ENCODE measurements around the gene POLE. TPM values are rescaled to one million over a fixed set of nuclear protein-coding genes. Genes with fewer than 3 reads are reported as not detected.

Gene POLE
- total RNA-seq, 1 experiment from 2014 or later = 96.1 TPM

GRCh38 chr12:132588821-132589669, 98.1 kb downstream of the POLE start:
- Histone ChIP-seq H3K9me3 (ENCODE audit: low read length) (no peaks in the 10 kb centered on the region), H3K4me1 (ENCODE audit: insufficient read depth, low read length) (peaks cover 6% of the 10 kb centered on the region), H2AFZ (ENCODE audit: low read length) (no peak overlapping the region), H3K9me2 (replicated peaks; ENCODE audit: low read length) (no peaks in the 10 kb centered on the region), H3K4me2 (ENCODE audit: low read length) (no peak overlapping the region), H3K36me3 (ENCODE audit: low read depth, low read length) (no peaks in the 10 kb centered on the region), H4K20me1 (ENCODE audit: low read length) (no peaks in the 10 kb centered on the region), H3K27me3 (ENCODE audit: low read length) (no peaks in the 10 kb centered on the region), H3F3A (ENCODE audit: low read length, unreplicated experiment) (no peaks in the 10 kb centered on the region), H3K9ac (ENCODE audit: low read length) (no peak overlapping the region), H3K4me3 (ENCODE audit: low read length) (no peak overlapping the region), H3K27ac (ENCODE audit: low read length) (no peak overlapping the region), H3K79me2 (ENCODE audit: low read length) (no peaks in the 10 kb centered on the region)
- TF ChIP-seq EZH2phosphoT487 (IDR thresholded peaks at IDR 0.05; ENCODE audit: borderline replicate concordance, low read length) (no peak), EZH2 (IDR thresholded peaks at IDR 0.05; ENCODE audit: low read length, unreplicated experiment) (no peak), CTCF (conservative IDR thresholded peaks at IDR 0.05; ENCODE audit: low read depth, low read length) (no peak)
- CTCF ChIA-PET = no interaction called here
- no peak for ATAC-seq
- no peak for DNase-seq
- POLR2A ChIA-PET (ENCODE audit: unreplicated experiment) = no interaction called here
- no TSS peak for BruUV-seq (replicated peaks)
- intact Hi-C loops (cut with micrococcal nuclease) = no loop called here

GRCh38 chr12:132588319-132588718, 98.8 kb downstream of the POLE start:
- H3K9ac ChIP-seq (ENCODE audit: low read length) = no peak overlapping the region
- no peak overlapping the region for H3K4me2 ChIP-seq (ENCODE audit: low read length)
- ChIA-PET CTCF (no interaction called here), POLR2A (ENCODE audit: unreplicated experiment) (no interaction called here)
- H3K4me3 ChIP-seq (ENCODE audit: low read length) = no peak overlapping the region
- H3K9me3 ChIP-seq (ENCODE audit: low read length) = no peaks in the 10 kb centered on the region
- BruUV-seq (replicated peaks) = no TSS peak
- H3F3A ChIP-seq (ENCODE audit: low read length, unreplicated experiment) = no peaks in the 10 kb centered on the region
- no peak for DNase-seq
- no peaks in the 10 kb centered on the region for H3K9me2 ChIP-seq (replicated peaks; ENCODE audit: low read length)
- peaks cover 1% of the 10 kb centered on the region for H3K4me1 ChIP-seq (ENCODE audit: insufficient read depth, low read length)
- no peak for ATAC-seq
- no peaks in the 10 kb centered on the region for H3K27me3 ChIP-seq (ENCODE audit: low read length)
- intact Hi-C loops (cut with micrococcal nuclease) = no loop called here
- H3K79me2 ChIP-seq (ENCODE audit: low read length) = no peaks in the 10 kb centered on the region
- H3K36me3 ChIP-seq (ENCODE audit: low read depth, low read length) = no peaks in the 10 kb centered on the region
- no peaks in the 10 kb centered on the region for H4K20me1 ChIP-seq (ENCODE audit: low read length)
- no peak for TF ChIP-seq CTCF (conservative IDR thresholded peaks at IDR 0.05; ENCODE audit: low read depth, low read length)
- TF ChIP-seq EZH2phosphoT487 (IDR thresholded peaks at IDR 0.05; ENCODE audit: borderline replicate concordance, low read length) = no peak
- no peak for TF ChIP-seq EZH2 (IDR thresholded peaks at IDR 0.05; ENCODE audit: low read length, unreplicated experiment)
- H2AFZ ChIP-seq (ENCODE audit: low read length) = no peak overlapping the region
- H3K27ac ChIP-seq (ENCODE audit: low read length) = no peak overlapping the region

- Histone ChIP-seq H3K4me2 (ENCODE audit: low read length) (no peak overlapping the region), H3K79me2 (ENCODE audit: low read length) (no peaks in the 10 kb centered on the region), H3K36me3 (ENCODE audit: low read depth, low read length) (no peaks in the 10 kb centered on the region), H3K4me1 (ENCODE audit: insufficient read depth, low read length) (no peaks in the 10 kb centered on the region), H3F3A (ENCODE audit: low read length, unreplicated experiment) (no peaks in the 10 kb centered on the region), H3K4me3 (ENCODE audit: low read length) (no peak overlapping the region), H3K27me3 (ENCODE audit: low read length) (no peaks in the 10 kb centered on the region), H3K9me2 (replicated peaks; ENCODE audit: low read length) (no peaks in the 10 kb centered on the region), H4K20me1 (ENCODE audit: low read length) (no peaks in the 10 kb centered on the region), H3K9ac (ENCODE audit: low read length) (no peak overlapping the region), H2AFZ (ENCODE audit: low read length) (no peak overlapping the region), H3K9me3 (ENCODE audit: low read length) (no peaks in the 10 kb centered on the region), H3K27ac (ENCODE audit: low read length) (no peak overlapping the region)
- no TSS peak for BruUV-seq (replicated peaks)
- ATAC-seq = no peak
- intact Hi-C loops (cut with micrococcal nuclease) = no loop called here
- TF ChIP-seq EZH2 (IDR thresholded peaks at IDR 0.05; ENCODE audit: low read length, unreplicated experiment) (no peak), CTCF (conservative IDR thresholded peaks at IDR 0.05; ENCODE audit: low read depth, low read length) (no peak), EZH2phosphoT487 (IDR thresholded peaks at IDR 0.05; ENCODE audit: borderline replicate concordance, low read length) (no peak)
- ChIA-PET POLR2A (ENCODE audit: unreplicated experiment) (no interaction called here), CTCF (no interaction called here)
- no peak for DNase-seq
Measured at GRCh38 chr12:132587781-132588180, 99.4 kb downstream of the POLE start.
